ENCODE data around the gene CACNG4.

Gene CACNG4

DNA sequence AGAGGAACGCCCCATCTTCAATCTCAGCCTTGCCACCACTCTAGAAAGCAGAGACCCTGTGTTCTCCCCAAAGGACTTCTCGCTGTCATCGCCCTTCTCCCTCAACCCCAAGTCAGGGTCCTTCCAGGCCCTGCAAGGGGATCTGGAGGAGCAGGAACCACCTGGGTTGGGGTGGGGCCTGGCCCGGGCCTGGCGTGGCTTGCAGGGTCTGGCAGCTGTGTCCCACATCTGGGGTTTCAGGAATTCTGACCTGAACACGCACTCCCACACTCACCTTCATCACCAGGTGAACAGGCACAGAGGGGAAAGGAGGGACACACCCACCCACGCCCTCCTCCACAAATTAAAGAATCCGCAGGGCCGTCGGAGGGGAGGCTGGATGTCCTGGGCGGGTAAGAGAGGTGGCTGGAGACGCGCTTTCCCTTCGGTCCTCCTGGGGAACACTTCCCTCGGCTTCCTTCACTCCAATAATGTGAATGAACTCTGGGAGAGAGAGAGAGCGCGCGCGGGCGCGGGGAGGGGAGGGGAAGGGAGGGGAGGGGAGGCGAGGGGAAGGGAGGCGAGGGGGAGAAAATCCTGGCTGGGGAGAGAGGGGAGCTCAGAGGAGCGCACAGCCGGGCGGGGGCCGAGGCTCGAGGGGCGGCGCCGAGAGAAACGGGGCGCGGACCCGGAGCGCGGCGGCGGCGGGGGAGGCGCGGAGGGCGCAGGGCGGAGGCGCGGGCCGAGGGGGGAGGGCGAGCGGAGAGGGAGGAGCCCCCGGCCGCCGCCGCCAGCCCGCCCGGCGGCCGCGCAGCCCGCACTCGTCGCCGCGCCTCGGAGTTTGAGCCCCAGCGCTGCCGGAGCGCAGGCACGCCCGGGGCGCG, at the start of gene CACNG4:
TSS of gene CACNG4 (plus strand) at position 799 of the 863 bp plus-strand sequence. CDS start 205 bp downstream, outside the sequence.
- in situ Hi-C loops (cut with HindIII; ENCODE audit: low pct_ligation_motif_present, low pct_unique_long_range_greater_than_20kb, low sequenced_read_pairs) = no loop called here
- no peak for DNase-seq

DNA sequence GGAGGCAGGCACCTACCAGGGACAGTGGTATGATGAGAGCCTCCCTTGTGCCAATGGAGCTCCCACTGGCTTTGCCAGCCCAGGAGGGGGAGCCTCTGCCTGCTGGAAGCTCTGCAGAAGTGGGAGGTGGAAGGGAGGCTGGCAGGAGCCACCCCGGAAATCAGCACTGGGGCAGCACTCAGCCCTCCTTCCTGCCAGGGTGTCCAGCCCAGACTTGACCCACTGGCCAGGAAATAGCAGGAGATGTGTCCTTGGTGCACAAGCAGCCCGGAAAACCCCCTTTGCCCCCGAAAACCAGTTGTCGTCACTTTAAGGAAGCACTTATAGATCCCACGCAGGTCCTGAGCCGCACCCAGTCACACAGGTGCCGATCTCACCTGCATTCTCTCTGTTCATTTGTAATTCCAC, 49.3 kb upstream of the CACNG4 start:
- peak; percentile 61 for DNase-seq

DNA sequence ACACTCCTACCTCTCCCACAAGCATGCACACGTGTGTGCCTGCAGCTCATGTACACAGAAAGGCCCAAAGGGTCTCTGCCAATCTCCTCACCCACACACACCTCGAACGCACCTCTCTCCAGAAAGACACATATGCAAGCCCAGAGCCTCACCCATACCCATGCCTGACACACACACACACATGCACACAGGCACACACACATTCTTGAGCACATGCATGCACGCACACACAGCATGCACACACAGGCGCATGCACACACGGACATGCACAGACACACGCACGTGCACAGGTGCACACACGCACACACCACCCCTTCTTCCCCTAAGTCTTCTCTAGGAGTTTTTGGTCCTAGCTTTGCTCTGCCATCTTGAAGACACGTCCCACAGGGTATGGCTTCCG, 48.7 kb upstream of the CACNG4 start:
- no peak for DNase-seq
- in situ Hi-C loops (cut with HindIII; ENCODE audit: low pct_ligation_motif_present, low pct_unique_long_range_greater_than_20kb, low sequenced_read_pairs) = no loop called here

More for the DNA sequence above, 49.3 kb upstream of the CACNG4 start:
- in situ Hi-C loops (cut with HindIII; ENCODE audit: low pct_ligation_motif_present, low pct_unique_long_range_greater_than_20kb, low sequenced_read_pairs) = no loop called here

DNA sequence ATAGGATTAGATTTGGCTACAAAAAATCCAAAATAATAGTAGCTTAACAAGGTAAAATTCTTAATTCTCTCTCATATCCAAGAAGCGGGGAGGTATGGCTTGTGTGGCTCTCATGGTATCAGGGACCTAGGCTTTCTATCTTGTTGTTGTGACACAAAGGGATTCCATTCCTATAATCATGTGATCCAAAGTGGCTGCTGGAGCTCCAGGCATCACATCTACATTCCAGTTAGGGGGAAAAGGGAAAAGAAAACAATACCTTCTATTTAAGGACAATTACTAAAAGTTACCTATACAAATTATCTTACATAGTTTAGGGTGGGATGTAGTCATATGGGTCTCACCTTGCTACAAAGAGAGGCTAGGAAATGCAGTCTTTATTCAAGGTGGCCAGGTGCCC, 47.6 kb upstream of the CACNG4 start:
- in situ Hi-C loops (cut with HindIII; ENCODE audit: low pct_ligation_motif_present, low pct_unique_long_range_greater_than_20kb, low sequenced_read_pairs) = no loop called here
- DNase-seq = no peak

DNA sequence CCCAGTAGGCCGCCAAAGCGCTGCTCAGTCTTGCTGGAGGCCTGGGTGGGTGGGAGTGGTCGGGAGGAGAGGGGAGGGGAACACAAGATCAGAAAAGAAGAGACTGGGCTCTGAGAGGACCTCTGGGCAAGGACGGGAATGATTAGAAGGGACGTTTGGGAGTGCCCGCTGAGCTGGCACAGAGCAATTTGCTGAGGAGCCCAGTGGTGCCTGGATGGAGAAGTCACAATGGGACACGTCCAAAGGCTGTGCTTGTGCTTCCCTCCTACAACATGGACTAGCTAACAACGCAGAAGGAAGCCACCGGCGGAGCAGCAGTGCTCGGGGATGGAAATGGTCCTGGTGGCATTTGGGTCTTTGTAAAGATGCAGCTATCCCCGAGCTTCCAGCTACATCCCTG, 45.6 kb upstream of the CACNG4 start:
- in situ Hi-C loops (cut with HindIII; ENCODE audit: low pct_ligation_motif_present, low pct_unique_long_range_greater_than_20kb, low sequenced_read_pairs) = no loop called here
- DNase-seq = no peak

DNA sequence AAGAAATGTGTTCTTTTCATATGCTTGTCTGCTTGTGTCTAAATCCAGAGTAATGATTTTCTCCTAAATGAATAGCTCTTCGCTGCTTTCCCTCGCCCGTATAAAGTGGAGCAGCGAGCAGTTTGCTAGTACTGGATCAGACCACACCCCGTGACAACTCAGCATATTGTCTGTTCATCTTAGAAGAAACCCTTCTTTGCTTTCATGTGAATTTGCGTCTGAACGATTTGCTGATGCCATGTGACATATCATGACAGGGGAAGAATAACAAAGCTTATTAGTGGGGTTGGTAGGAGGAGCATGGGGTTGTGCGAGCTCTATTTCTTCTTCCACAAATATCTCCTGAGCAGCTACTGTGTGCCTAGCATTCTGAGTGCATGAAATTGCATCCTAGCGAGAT, 44.1 kb upstream of the CACNG4 start:
- in situ Hi-C loops (cut with HindIII; ENCODE audit: low pct_ligation_motif_present, low pct_unique_long_range_greater_than_20kb, low sequenced_read_pairs) = no loop called here
- DNase-seq = no peak

DNA sequence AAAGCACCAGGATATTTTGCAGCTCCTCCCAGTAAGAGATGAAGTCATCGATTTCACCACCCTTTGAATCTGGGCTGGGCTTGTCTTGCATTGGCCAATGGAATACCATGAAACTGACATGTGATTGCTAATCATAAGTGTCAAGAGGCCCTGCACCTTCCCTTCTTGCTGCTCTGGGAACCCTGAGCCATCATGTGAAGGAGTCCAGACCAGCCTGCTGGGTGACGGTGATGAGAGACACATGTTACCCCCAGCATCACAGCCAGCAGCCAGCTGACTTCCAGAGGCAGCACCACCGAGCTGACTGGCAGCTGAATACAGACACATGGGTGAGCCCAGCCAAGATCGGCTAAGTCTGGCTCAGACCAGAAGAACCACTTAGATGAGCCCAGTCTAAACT, 43.6 kb upstream of the CACNG4 start:
- in situ Hi-C loops (cut with HindIII; ENCODE audit: low pct_ligation_motif_present, low pct_unique_long_range_greater_than_20kb, low sequenced_read_pairs) = no loop called here
- no peak for DNase-seq

DNA sequence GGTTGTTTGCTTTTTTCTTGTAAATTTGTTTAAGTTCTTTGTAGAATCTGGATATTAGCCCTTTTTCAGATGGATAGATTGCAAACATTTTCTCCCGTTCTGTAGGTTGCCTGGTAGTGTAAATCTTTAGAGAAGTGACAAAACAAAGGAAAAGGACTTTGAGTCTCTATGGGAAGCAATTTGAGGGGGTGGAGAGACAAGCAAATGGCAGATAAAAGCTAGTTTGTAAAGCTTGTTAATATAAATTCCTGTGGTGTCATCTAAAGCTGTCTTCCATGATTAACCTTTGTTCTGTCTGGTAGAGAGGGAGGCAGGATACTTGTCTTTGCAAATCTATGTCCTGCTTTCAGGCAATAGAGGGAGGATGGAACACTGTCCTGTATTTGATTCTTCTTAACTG, 40.6 kb upstream of the CACNG4 start:
- DNase-seq = no peak
- in situ Hi-C loops (cut with HindIII; ENCODE audit: low pct_ligation_motif_present, low pct_unique_long_range_greater_than_20kb, low sequenced_read_pairs) = no loop called here

DNA sequence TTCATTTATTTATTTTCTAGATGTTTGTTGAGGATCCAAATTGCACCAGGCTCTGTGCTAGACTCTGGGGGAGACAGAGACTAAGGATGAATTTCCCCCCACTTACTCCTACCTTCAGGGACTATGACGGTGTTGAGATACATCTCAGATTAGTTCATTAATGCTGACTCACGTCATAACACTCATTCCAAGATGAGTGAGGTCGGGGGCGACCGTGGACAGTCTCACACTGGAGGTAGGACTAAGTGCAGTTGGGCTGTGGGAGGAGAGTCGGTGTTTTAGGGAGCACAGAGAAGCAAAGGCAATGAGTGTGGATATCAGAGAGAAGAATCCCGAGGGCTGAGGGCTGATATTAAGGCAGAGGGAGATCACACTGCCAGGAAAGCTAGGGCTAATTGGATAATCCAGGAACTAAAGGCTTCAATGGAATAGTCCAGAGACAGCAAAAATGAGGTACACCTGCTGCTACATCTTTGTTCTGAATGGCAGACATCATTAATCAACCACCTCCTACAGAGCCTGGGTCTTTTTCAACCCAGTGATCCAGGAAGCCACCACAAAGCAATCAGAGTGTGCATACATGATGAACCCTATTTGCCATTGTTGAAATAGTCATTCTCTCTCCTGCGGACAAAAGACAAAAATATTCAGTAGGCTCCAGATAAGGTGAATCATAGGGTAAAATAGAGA, 38.6 kb upstream of the CACNG4 start:
- DNase-seq = no peak
- in situ Hi-C loops (cut with HindIII; ENCODE audit: low pct_ligation_motif_present, low pct_unique_long_range_greater_than_20kb, low sequenced_read_pairs) = no loop called here

DNA sequence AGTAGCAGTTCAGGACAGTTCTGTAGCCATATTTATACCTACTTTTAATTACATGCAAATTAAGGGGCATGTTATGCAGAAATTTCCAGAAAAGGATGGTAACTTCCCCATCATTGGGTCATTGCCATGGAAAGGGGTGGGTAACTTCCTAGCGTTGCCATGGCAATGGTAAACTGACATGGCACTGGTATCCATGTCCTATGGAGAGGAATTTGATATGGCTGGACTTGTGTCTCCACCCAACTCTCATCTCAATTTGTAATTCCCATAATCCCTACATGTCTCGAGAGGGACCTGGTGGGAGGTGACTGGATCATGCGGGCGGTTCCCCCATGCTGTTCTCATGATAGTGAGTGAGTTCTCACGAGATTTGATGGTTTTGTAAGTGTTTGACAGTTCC, 35.6 kb upstream of the CACNG4 start:
- in situ Hi-C loops (cut with HindIII; ENCODE audit: low pct_ligation_motif_present, low pct_unique_long_range_greater_than_20kb, low sequenced_read_pairs) = no loop called here
- no peak for DNase-seq

DNA sequence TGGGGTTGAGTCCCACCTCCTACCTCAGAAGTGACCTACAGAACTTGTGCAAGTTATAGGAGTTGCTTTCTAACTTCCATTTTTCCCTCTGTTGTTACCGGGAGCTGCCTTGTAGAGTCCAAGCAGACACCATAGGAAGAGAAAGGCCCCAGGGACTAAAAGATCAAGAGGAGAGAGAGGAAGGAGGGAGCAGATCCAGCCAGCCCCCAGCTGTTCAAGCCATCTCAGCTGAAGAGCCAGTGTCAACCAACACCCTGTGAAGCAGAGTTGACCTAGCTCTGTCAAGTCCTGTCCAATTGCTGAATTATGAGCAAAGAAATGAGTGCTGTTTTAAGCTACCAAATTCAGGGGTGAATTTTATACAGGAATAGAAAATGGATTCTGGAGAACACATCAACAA, 34.9 kb upstream of the CACNG4 start:
- in situ Hi-C loops (cut with HindIII; ENCODE audit: low pct_ligation_motif_present, low pct_unique_long_range_greater_than_20kb, low sequenced_read_pairs) = no loop called here
- DNase-seq = no peak

DNA sequence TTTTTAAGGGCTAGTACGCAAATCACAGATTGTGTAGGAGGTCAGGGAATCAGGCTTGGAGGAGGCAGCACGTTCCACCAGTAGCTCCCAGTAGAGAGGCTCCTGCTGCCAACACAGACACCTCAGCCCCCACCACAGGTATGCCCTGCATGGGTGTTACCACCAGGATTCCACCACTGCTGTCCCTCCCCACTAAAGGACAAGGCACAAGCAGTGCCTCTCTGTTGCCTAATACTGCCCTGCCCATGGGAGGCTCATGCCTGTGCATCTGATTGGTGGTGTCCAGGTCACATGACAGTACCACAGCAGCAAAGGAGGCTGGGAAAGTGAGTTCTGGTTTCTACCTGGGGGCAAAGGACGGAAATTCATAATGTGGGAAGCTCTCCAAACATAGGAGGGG, 33.6 kb upstream of the CACNG4 start:
- no peak for DNase-seq
- in situ Hi-C loops (cut with HindIII; ENCODE audit: low pct_ligation_motif_present, low pct_unique_long_range_greater_than_20kb, low sequenced_read_pairs) = no loop called here

DNA sequence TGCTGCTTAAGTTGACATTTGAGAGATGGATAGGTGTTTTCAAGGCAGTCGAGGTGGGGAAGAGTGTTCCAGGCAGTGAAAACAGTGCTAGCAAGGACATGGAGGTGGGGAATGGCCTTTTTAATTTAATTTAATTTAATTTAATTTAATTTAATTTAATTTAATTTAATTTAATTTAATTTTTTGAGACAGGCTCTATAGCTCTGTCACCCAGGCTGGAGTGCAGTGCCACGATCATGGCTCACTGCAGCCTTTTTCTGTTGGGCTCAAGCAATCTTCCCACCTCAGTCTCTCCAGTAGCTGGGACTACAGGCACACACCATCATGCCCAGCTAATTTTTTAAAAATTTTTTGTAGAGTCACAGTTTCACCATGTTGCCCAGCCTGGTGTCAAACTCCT, 32.2 kb upstream of the CACNG4 start:
- no peak for DNase-seq
- in situ Hi-C loops (cut with HindIII; ENCODE audit: low pct_ligation_motif_present, low pct_unique_long_range_greater_than_20kb, low sequenced_read_pairs) = no loop called here

DNA sequence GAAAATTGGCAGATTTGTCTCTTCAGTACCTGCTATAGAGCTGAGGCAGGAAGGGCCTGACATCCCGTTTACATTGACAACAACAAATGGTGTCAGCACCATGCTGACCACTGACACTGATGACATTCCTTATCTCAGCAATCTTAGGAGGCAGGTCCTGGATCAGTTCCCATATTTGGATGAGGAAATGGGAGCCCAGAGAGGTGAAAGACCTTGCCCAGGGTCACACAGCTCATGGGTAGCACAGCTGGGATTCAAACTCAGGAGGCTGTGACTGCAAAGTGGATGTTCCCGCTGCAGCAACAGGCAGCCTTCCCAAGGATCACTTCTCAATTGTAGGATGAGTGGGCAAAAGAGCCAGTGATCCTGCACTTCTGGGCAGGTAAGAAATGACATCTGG, 30.5 kb upstream of the CACNG4 start:
- no peak for DNase-seq

DNA sequence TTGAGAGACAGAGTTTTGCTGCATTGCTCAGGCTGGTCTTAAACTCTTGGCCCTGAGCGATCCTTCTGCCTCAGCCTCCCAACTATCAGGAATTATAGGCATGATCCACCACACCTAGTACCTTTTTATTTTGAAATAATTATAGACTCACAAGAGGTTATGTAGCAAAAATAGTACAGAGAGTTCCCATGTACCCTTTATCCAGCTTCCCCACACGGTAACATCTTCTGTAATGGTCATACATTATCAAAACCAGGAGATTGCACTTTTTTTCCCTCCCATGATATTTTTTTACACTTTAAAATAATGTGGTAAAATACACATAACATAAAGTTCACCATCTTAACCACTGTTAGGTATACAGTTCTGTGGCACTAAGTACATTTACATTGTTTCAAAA, 28.8 kb upstream of the CACNG4 start:
- in situ Hi-C loops (cut with HindIII; ENCODE audit: low pct_ligation_motif_present, low pct_unique_long_range_greater_than_20kb, low sequenced_read_pairs) = no loop called here
- DNase-seq = no peak

More for the DNA sequence above, 30.5 kb upstream of the CACNG4 start:
- in situ Hi-C loops (cut with HindIII; ENCODE audit: low pct_ligation_motif_present, low pct_unique_long_range_greater_than_20kb, low sequenced_read_pairs) = no loop called here

DNA sequence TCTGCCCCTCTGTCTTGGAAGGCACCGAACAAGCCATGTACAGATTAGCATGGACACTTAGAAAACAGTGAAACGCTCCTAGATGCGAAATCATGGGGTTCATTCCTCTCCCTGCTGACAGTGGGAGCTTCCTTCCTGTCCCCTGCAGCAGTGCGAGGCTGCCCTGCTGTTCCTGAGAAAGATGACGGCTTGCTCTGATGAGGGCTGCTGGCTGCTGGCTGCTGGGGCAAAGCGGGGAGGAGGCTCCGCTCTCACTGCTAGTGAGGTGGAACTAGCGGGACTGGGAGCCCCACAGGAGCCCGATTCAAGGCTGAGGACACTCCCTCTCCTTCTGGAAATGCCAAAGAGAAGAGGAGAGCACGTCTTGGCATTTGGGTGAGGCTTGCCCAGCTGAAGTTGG, 25.9 kb upstream of the CACNG4 start:
- DNase-seq = no peak
- in situ Hi-C loops (cut with HindIII; ENCODE audit: low pct_ligation_motif_present, low pct_unique_long_range_greater_than_20kb, low sequenced_read_pairs) = no loop called here

DNA sequence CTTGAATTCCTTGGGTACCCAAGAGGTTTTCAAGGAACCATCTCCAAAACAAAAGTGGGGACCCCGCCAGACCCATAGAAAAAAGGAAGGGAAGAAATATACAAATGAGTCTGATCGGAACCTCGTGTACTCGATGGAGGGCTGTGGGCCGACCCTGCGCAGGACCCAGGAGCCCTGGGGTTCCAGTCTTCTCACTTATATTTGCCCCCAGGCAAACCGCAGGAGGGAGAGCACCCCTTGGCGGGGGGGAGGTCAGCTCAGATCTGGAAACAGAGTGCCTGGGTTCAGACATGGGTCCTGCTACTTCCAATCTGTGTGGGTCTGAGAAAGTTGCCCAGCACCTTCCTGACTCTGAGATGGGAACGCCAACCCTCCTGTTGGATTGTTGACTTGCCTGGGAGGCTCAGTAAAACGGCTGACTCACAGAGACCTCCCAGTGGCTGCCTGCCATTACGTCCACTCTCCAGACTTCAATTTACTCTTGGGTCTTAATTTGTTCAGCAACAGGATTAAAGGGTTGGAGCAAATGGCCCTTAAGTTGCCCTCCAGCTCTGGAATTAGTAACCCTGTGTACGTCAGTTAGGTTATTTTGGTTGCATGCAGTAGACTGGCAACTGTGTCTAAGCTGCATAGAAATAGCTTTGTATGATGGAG, 24.9 kb upstream of the CACNG4 start:
- in situ Hi-C loops (cut with HindIII; ENCODE audit: low pct_ligation_motif_present, low pct_unique_long_range_greater_than_20kb, low sequenced_read_pairs) = no loop called here
- no peak for DNase-seq

DNA sequence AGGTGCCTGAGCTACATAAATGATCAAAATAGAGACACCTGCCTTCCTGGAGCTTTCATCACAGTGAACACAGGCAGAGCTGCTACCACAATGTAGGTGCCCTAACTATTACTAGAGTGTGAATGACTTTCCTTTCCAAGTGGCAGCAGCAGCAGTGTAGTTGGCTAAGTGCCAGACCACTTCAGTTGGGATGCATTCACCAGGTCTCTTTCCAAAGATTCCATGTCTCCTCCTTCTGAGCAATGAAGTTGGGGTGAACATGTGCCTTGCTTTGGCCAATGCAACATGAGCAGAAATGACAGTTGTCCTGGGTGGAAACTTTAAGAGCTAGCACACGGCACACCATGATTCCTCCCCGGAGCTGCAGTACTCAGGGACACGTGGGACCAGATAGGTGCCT, 23.3 kb upstream of the CACNG4 start:
- in situ Hi-C loops (cut with HindIII; ENCODE audit: low pct_ligation_motif_present, low pct_unique_long_range_greater_than_20kb, low sequenced_read_pairs) = no loop called here
- no peak for DNase-seq

DNA sequence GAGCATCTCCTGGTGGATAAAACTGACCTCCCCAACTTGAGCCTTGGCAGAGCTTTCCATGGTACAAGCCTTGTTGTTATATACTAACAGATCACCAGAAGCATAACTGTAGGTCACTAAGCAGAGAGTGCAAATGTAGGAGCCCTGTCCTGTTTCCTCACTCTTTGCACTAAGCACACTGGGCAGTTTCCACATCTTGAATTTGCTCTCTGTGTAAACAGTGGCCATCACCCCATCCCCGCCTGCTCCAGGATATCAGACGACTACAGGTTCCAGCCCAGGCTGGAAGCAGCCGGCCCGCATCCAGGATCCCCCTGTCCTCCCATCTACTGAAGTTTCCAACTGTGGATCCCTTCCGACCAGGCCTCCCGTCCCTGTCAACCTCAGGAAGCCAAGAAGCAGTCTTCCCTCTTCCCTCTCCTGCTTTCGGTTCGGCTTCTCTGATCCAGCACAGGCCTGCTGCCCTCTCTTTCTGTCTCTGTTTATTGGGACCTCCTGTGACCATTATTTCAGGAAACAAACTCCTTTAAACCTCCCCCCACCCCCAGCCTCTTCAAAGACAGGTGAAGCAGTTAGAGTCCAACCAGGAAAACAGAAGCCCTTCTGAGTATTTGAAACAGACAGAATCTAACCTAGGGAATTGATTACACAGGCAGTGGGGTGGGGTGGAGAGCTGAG, 22.6 kb upstream of the CACNG4 start:
- in situ Hi-C loops (cut with HindIII; ENCODE audit: low pct_ligation_motif_present, low pct_unique_long_range_greater_than_20kb, low sequenced_read_pairs) = no loop called here
- DNase-seq = no peak

Measured in ACHN (cell line).